HG03469 (cell line): ENCODE results near the gene PYCR2.
"Not testable (repeated sequence)": the region's sequence is repeated elsewhere in the genome, so short reads cannot be mapped to it uniquely, and the experiment has no call there.

ENCODE experiments used
- ATAC-seq: cut with Tn5 transposase; IDR thresholded peaks from one replicate; pipeline ENCODE4 v1.9.1; 2021; ENCODE audit warnings: mild to moderate bottlenecking, moderate library complexity, moderate number of reproducible peaks; ENCODE audit not compliant: unreplicated experiment

Gene PYCR2

DNA sequence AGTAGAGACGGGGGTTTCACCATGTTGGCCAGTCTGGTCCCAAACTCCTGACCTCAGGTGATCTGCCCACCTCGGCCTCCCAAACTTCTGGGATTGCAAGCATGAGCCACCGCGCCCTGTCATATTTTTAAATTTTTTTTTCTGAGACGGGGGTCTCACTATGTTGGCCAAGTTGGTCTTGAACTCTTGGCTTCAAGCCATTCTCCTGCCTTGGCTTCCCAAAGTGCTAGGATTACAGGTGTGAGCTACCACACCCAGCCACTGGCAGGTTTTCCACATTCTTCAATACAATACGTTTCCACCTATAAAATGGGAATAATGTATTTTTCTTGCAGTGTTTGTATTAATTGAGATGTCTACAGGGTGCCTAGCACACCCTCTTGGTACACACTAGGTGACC is 31.7 kb downstream of the PYCR2 start:
- ATAC-seq, result no peak

DNA sequence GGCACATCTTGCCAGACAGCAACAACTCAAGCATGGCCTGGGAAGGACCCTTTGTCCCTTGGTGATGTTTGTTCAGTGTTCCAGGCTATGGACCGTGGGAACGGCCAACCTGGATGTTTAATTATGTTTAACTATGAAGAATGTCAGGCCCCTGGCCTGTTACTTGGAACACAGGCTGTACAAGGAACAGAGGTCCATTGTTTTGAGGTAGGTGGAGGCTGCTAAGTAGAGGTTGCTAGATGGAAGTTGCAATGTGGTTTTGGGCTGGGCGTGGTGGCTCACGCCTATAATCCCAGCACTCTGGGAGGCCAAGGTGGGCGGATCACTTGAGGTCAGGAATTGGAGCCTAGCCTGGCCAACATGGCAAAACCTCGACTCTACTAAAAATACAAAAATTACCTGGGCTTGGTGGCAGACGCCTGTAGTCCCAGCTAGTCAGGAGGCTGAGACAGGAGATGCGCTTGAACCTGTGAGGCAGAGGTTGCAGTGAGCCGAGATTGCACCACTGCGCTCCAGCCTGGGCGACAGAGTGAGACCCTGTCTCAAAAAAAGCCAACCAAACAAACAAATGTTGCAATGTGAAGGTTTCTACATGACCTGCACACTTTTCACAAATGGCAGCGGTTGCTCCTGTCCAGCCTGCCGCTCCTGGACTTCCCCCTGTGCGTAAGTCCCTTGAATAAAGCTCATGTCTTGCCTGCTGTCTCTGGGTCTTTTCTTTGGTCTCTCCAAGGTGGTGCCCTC is 32.6 kb downstream of the PYCR2 start:
- ATAC-seq, result no peak

DNA sequence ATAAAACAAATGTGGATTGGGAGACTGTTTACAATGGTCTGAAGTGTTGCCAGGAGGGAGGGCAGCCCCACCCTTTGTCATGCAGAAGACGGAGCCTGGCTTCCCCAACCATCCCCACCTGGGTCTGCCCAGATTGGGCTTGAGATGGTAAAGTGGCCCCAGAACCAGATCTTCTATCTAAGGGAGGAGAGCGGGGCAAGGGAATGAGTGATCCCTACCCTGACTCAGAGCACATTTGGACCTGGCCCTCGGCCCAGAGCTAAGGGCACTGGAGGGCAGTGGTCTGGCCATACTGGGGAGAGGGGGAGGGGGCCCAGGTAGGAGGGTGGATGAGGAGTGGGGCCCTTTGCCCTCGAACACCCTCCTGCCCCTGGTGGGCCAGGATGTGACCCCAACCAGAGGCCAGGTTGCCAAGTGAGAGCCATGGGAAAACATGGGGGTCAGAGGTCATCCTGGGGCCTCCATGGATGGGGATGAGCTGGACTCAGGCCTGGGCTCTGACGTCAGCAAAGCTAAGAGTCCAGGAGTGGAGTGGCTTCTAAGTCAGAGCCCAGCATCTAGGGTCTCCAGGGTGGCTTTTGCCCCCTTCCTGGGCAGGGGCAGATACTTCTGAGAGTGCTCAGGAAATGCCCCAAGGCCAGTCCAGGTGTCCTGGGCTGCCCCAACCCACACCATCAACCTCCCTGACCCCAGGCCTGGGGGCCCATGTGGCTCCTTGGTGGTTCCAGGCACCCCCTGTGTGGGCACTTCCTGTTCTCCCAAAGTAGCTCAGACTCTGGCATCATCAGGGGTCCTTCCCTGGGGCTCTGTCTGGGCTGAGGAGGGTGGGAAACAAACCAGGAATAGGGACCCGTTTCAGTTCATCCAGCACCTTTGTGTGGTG is 33.5 kb downstream of the PYCR2 start:
- ATAC-seq, result no peak

DNA sequence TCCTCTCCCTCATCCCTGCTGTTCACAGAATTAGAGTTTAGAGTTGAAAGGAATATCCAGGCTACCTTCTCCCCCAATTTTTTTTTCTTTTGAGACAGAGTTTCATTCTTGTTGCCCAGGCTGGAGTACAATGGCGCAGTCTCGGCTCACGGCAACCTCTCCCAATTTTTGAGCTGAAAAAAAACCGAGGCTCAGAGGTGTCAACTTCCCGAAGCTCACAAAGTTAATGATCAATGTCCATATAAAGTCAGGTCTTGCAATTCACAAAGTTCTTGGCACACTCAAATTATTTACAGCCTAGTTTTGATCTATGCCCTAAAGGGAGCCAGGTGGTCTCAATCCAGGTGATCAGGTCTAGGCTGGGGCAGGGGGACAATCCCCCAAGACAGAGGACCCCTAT is 34.3 kb downstream of the PYCR2 start:
- ATAC-seq, result no peak

DNA sequence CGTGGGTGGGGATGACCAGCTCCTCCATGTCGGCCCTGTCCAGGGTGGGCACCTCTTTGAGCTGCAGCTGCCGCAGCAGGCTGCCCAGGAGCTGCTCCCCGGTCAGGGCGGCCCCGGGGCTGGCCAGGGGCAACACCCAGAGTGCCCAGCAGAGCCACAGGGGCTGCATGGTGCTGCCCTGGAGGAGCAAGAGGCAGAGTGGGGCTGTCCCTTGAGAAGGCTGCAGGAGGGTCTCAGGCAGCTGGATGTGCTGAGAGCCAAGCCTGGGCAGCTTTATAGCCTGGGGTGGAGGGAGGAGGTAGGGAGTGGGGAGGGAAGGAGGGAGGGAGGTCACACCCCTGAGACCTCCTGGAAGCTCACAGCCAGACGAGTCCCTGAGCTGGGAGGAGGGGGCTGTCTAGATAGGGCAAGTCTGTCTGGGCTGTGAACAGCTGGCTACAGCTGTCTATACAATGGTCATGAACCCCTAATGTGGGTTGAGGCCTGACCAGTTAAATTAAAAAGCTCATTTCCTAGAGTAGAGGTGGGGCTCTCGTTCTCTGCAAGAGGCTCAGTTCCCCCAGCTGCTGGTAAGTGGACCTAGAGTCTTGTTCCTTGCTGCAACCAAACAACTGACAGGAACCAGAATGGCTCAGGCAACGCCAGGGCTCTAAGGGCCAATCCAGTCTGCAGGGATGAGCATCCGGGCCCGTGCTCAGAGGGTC is 35.0 kb downstream of the PYCR2 start, which contains the start of gene LEFTY1:
LEFTY1 (minus strand) TSS at position 249 of the 704 bp plus-strand sequence; CDS start at position 169, 80 bp downstream.
- ATAC-seq, result no peak

DNA sequence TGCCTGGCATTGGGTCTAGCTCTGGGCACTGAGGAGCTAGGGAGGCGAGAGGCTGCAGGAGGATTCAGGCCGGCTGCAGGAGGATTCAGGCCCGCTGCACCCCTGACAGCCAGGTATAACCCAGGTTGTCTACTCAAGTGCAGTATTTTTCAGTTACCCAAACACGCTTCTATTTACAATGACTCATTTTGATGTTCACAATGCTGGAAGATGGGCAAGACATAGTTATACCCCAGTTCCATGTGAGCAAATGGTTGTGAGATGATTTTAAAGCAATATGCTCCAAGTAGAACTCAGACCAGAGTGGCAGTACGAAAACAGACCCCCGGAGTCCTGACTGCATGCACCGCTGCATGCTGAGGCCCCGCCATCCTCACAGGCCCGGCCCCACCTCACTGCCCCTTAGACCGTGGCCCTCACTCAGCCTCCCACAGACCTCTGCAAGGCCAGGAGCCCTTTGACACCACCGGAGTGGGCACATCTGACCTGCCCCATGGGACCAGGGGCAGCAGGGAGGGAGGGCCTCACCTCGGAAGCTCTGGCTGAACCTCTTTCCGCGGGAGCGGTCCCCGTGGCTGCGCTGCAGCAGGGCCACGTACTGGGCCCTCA is 35.7 kb downstream of the PYCR2 start:
- no peak for ATAC-seq

DNA sequence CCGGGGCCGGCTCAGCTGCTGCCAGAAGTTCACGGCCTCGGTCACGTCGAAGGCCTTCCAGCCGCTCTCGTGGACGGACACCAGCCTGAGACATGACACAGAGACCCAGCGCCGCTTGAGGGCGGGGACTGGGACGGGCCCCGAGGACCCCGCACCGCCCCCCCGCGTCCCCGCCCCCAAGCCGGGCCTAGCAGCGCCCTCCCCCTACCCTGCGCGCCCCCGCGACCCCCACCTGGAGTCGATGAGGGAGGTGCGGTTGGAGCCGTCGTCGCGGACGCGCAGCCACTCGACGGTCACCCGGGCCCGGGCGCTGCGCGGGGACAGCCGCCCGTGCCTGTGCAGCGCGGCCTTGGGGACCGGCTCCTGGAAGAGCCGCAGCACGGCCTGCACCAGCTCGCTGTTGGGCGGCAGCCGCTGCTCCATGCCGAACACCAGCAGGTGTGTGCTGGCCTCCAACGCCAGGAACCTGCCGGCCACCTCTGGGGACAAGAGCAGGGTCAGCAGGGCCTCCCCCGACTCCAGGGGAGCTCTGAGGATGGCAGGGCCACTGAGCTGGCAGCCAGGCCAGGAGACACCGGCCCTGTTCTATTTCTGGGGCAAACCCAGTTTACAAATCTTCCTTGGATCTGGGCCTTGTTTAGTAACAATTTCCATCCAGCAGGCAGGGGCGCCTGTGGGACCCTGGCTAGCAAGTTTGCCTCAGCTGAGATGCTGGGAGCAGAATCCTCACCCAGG is 36.3 kb downstream of the PYCR2 start:
- not testable (repeated sequence) for ATAC-seq

DNA sequence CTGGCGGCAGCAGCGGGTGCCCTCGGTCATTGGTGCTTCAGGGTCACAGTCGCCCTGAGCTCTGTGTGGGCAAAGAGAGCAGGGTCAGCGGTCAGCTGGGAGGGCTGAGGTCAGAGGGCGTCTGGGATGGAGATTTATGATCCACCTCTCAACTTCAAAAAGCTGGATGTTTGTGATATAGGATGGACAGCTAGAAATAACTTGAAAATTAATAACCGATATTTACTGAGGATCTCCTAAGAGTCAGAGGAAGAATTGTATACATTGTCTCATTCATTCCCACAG is 37.1 kb downstream of the PYCR2 start:
- no peak for ATAC-seq

DNA sequence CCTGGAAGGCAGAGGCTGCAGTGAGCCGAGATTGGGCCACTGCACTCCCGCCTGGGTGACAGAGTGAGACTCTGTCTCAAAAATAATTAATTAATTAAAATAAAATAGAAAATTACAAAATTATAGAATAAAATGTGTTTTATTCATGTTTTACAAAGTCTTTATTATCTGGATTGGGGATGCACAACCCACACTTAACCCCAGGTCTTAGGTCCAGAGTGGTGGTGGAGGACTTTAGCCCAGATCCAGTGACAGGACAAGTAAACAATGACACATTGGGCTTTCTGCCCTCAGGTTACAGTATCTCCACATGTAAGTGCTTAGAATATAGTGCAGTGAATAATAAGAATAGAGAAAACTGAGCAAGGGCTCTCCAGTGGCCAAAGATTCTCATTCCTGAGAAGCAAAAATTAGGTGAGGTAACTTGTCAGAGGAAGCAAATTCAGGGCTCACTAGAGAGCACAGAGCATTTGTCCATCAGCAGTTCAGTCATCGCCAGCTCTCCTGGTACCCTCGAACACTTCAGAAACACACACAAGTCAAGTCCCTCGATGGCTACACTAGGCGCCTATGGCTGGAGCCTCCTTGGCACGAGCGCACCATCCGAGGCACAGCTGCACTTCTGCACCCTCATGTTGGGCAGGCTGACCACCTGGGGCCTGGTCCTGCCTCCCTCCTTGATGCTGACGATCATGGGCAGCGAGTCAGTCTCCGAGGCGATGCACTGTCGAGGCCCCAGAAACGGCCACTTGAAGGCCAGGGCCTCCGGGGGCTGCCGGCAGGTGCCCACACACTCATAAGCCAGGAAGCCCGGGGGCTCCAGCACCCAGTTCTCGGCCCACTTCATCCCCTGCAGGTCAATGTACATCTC is 37.7 kb downstream of the PYCR2 start:
- ATAC-seq, result no peak

DNA sequence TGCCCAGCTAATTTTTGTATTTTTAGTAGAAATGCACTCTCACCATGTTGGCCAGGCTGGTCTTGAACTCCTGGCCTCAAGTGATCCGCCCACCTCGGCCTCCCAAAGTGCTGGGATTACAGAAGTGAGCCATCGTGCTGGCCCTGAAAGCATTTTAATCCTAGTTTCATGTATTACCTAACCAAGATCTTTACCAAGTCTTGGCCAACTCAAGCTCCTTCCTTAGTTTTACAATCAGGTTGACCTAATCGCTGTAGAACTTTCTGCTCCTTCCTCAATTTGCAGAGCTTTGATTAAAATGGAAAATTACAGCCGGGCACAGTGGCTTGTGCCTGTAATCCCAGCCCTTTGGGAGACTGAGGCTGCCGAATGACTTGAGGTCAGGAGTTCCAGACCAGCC is 38.7 kb downstream of the PYCR2 start:
- ATAC-seq, result no peak

DNA sequence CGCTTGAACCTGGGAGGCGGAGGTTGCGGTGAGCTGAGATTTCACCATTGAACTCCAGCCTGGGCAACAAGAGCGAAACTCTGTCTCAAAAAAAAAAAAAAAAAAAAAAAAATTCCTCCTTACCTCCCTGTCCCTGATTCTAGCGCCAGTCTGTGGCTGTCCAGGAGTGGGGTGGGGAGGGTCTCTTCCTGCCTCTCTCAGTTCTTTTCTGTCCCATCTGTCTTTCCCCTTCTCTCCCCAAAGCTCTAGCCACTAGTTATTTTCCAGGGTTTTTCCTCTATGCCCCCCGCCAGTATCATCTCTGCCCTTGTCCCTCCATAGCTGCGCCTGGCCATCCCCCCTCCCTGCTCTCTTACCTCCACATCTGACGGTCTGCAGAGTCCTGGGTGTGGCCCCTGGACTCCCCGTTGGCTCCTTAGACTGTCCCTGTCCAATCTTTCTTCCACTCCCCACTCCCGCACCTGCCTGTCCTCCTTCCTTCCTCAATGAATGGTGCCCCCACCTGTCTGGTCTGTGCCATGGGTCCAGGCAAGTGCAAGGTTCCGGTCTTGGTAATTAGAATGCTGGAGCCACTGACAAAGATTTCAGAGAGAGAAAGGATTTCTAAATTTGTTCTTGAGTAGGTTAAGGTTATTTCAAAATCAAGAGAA is 40.3 kb downstream of the PYCR2 start:
- ATAC-seq, result no peak

DNA sequence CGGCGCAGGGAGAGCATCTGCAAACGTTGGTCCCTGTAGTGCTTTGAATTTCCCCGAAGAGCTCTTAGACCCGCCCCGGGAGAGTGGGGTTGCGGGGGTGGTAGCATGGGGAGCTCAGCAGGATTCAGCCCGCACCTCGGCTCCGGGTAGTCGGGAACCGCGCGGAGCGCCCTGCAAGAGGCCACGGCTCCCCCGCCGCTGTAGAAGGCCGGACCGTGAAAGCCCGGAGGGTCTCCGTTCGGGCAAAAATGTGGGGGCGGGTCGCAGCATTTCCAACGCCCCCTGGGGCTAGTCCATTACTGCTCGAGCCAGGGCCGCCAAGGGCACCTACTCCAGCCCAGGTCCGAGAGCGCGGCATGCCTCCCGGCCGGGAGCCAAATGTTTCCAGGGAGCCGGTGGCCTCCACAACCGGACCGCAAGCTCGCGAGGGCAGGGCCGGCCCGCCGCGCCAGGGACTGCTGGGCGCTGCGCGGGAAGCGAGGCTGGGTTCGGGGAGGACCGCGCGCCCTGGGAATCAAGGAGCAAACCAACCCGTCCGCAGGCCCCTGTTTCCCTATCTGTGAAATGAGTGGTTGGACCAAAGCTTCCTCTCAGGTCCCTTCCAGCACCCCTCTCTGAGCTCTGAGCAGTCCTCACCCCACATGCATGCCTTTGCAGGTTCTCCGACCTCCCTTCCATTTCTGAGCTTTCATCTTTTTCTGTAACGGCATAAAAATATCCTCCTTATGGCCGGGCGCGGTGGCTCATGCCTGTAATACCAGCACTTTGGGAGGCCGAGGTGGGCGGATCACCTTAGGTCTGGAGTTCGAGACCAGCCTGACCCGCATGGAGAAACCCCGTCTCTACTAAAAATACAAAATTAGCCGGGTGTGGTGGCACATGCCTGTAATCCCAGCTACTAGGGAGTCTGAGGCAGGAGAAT is 41.1 kb downstream of the PYCR2 start:
- ATAC-seq, result peak; percentile 10

DNA sequence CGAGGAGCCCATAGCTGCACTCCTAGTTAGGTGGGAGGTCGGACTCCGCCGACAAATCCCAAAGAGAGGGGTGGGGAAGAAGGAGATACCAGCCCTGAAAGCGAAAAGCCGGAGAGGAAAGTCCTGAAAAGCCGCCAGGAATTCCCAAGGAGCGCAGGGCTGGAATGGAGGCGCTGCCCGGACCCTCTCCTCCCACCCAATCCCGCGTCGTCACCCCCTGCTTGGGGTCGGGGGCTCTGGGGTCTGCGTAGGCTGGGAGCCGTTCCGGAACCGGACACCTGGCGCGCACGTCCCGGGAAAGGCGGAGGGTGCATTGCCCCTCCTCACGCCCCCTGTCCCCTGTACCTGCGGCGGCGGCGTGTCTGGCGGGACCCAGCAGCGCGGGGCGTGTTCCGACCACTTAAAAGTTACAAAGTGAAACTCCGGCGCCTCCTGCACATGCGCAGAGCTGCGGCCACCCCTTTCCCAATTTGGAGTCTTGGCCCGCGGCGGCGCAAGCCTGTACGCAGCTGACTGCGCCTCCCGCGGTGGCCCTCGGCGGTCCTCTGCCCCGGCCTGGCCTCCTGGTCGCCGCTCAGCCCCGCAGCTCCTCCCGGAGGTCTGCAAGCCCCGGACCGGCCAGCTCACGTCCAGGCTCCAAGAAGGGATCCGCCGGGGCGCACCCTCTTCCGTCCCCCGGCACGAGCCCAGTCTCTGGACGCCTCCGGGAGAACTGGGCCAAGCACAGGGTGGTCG is 41.9 kb downstream of the PYCR2 start, which contains the start of gene TMEM63A:
TMEM63A (minus strand) TSS at position 422 of the 735 bp plus-strand sequence. CDS start 4,800 bp downstream, outside the sequence.
- peak; percentile 67 for ATAC-seq

DNA sequence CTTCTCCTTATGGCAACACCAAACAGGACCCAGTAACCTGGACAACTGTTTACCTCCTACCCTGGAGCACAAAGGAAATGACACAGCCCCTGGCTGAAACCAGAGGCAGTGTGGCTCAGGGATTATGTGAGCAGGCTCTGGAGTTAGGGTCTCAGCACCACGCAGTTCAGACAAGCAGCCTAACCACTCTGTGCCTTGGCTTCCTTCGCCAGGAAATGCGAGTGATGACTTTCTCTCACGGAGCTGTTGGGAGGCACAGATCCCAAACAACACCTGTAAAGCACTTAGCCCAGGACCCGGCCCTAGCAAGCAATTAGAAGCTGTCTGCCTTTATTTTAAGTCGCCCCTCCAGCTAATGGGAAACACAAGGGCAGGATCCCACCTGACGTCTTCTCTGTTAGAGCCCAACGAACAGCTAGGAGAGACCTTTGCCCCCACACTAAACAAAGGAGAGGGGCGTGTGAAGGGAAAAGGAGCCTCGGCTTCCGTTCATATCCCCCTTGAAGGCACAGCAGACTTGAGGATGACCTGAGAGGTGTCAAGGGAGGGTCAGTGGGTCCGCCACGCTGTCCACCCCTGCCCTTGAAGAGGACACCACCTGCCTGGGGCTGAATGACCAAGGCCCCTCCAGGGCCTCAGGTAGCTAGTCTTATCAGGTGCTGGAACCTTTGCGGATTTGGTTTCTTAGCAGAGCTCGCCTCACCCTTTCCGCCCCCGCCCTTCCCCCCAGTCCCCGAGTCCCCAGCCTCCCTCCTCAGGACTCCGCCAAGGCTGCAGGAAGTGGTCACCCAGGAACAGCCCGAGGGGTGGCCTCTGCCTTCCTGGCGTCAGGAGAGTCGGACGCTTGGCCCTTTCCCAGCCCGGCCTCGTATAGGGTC is 42.7 kb downstream of the PYCR2 start:
- ATAC-seq, result no peak

DNA sequence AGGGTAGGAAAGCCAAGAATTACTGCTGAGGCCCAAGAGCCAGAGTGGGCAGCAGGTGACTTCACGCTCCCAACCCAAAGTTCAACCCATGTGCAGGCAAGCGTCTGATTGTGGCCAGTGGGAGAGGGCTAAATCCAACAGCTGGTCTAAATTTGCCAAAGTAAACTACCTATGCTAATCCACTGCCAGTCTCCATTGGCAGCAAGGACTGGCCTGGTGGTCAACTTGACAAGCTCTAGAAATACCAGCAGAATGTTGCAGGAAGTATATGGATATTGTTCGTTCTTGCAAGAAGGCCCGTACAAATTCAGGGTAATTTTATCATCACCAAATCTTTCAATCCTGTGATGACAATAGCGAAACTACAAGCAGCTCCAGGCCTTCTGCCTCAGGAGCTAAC is 43.4 kb downstream of the PYCR2 start:
- no peak for ATAC-seq

DNA sequence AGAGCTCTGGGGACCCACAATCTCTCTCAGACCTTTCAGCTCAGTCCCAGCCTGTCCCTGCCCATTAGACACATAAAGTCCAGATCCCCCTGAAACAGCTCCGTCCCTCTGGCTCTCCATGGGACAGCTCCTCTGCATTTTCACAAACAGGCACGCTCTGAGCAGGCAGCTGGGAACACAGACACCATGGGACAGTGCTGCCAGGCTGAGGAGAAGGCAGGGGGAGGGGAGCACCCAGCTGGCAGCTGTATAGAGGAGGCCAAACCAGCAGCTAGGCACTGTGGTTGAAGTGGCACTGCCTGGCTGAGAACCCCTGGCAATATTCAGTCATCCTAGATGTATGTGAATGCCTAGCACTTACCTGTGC is 43.8 kb downstream of the PYCR2 start:
- no peak for ATAC-seq
